HepG2 (cell line): ENCODE measurements around the gene PHF8.

ENCODE experiments used
- CREB1 ChIP-seq, 2 experiments: fragments of 450-650 bp in 1 of 2; IDR thresholded peaks; 2 replicates each; pipeline ENCODE4 v1.6.1; 2016 to 2017; ENCODE audit warnings: control low read depth in 1 of 2, mild to moderate bottlenecking in 1 of 2, missing compliant biosample characterization in 1 of 2, missing genetic modification characterization in 1 of 2
- CREM ChIP-seq, 2 experiments: sonication (generic) in 1 of 2; formaldehyde crosslinking in 1 of 2; IDR thresholded peaks; 2 replicates each; pipeline versions ENCODE4 v1.4.0 to v1.6.1; 2016 to 2020; ENCODE audit warnings: antibody characterized with exemption in 1 of 2, mild to moderate bottlenecking in 1 of 2, missing genetic modification reagents in 1 of 2
- GLI4 ChIP-seq: sonication (generic); formaldehyde crosslinking; IDR thresholded peaks from 2 replicates; pipeline ENCODE4 v1.5.1; 2020; ENCODE audit warnings: missing genetic modification reagents, mild to moderate bottlenecking, moderate library complexity, borderline replicate concordance
- REST ChIP-seq, 2 experiments: IDR thresholded peaks; 2 replicates each; pipeline ENCODE4 v1.6.1; 2011 to 2012; ENCODE audit warnings: low read length in 2 of 2, borderline replicate concordance in 1 of 2, low read depth in 1 of 2, mild to moderate bottlenecking in 1 of 2, moderate library complexity in 1 of 2
- SMAD3 ChIP-seq: sonication (generic); formaldehyde crosslinking; IDR thresholded peaks from 2 replicates; pipeline ENCODE4 v1.4.0; 2020; ENCODE audit warnings: missing genetic modification reagents
- SRF ChIP-seq: IDR thresholded peaks from 2 replicates; pipeline ENCODE4 v1.6.1; 2011; ENCODE audit warnings: mild to moderate bottlenecking, low read depth, low read length, moderate library complexity
- ZNF670 ChIP-seq: sonication (generic); formaldehyde crosslinking; IDR thresholded peaks from 2 replicates; pipeline ENCODE4 v1.8.0; 2022; ENCODE audit warnings: mild to moderate bottlenecking, missing genetic modification reagents, borderline replicate concordance

GRCh38 chrX:53969540-53969939 lies 74.7 kb downstream of the PHF8 start:
- TF ChIP-seq SRF: no peak
- TF ChIP-seq CREB1 (IDR thresholded peaks at IDR 0.05): no peak
- TF ChIP-seq CREB1 (CRISPR knock-in tag; IDR thresholded peaks at IDR 0.05): no peak
- TF ChIP-seq ZNF670 (CRISPR knock-in tag): no peak
- TF ChIP-seq GLI4 (CRISPR knock-in tag): no peak
- TF ChIP-seq REST (IDR thresholded peaks at IDR 0.05; ENCODE audit: borderline replicate concordance in 1 of 2, low read depth in 1 of 2, low read length in 2 of 2): no peak
- TF ChIP-seq SMAD3 (CRISPR knock-in tag): no peak
- no peak for TF ChIP-seq CREM (IDR thresholded peaks at IDR 0.05)
- no peak for TF ChIP-seq CREM (CRISPR knock-in tag; IDR thresholded peaks at IDR 0.05)
